Liver (tissue), 3 donors: ENCODE measurements around the gene SMYD3.

Experiments
- CTCF ChIP-seq: fragments of 150-350 bp; IDR thresholded peaks from 2 replicates; pipeline ENCODE4 v1.5.1; 2017; ENCODE audit warnings: improper control_type of control experiment, low read depth, low read length; ENCODE audit not compliant: missing input control
- GABPA ChIP-seq, 2 donors: IDR thresholded peaks in 1 of 2; conservative IDR thresholded peaks in 1 of 2; 2 replicates each; pipeline ENCODE4 v1.6.1; 2016; ENCODE audit warnings: antibody characterized with exemption in 2 of 2, mild to moderate bottlenecking in 1 of 2, moderate library complexity in 1 of 2
- REST ChIP-seq: IDR thresholded peaks from 2 replicates; pipeline ENCODE4 v1.6.1; 2016; ENCODE audit warnings: antibody characterized with exemption, mild to moderate bottlenecking
- donor health status: healthy.
- donor health status: healthy.

GRCh38 chr1:245765230-245766000, 741.7 kb downstream of the SMYD3 start:
- no peak for TF ChIP-seq CTCF
- no peak for TF ChIP-seq GABPA (IDR thresholded peaks at IDR 0.05 in 1 of 2, conservative IDR thresholded peaks at IDR 0.05 in 1 of 2)
- no peak for TF ChIP-seq REST
